Measurements from ENCODE around the gene PGBD4. TPM values are rescaled to one million over a fixed set of nuclear protein-coding genes. Genes with fewer than 3 reads are reported as not detected.

Gene PGBD4
- total RNA-seq, 1 donor from 2014 or later, result 3.4 TPM

Other genes with a start within 250 kb of the PGBD4 start
- not detected in 2 replicates for gene CHRM5, start 133.6 kb upstream of the PGBD4 start, total RNA-seq
- gene AVEN, start 62.9 kb upstream of the PGBD4 start, total RNA-seq, result 19.4 and 19.8 TPM in 2 replicates
- gene EMC7, start 221 bp upstream of the PGBD4 start, total RNA-seq, result 66.8 and 68.0 TPM in 2 replicates
- gene KATNBL1, start 108.0 kb downstream of the PGBD4 start, total RNA-seq, result 42.0 and 42.3 TPM in 2 replicates
- 90.4 and 97.3 TPM in 2 replicates for gene EMC4, start 122.9 kb downstream of the PGBD4 start, total RNA-seq
- 16.6 and 17.0 TPM in 2 replicates for gene SLC12A6, start 235.7 kb downstream of the PGBD4 start, total RNA-seq
- gene NOP10, start 241.1 kb downstream of the PGBD4 start, total RNA-seq, result 227 and 232 TPM in 2 replicates
- gene NUTM1, start 241.2 kb downstream of the PGBD4 start, total RNA-seq, result not detected in 2 replicates

Measured in activated T-helper 2 cell treated with anti-CD3 and anti-CD28 coated beads, Interferon-gamma antibody, Interleukin-2, Interleukin-4, amounts not matched to agents 10 μg/mL and 5 μg/mL and 100 μg/mL, durations not matched to agents 14 hours and 24 hours and 36 hours (primary cell).